Stimulated activated CD8-positive, alpha-beta memory T cell treated with anti-CD3 and anti-CD28 coated beads, Interleukin-7, amount 100 ng/mL, for 1 hour (primary cell): ENCODE measurements around the gene CD83.

Experiments used
- DNase-seq, 2 donors: peaks; one replicate each; pipeline ENCODE4 v3.0.0-alpha.2; 2020; ENCODE audit warnings: low read depth in 2 of 2

CD83 gene

DNA sequence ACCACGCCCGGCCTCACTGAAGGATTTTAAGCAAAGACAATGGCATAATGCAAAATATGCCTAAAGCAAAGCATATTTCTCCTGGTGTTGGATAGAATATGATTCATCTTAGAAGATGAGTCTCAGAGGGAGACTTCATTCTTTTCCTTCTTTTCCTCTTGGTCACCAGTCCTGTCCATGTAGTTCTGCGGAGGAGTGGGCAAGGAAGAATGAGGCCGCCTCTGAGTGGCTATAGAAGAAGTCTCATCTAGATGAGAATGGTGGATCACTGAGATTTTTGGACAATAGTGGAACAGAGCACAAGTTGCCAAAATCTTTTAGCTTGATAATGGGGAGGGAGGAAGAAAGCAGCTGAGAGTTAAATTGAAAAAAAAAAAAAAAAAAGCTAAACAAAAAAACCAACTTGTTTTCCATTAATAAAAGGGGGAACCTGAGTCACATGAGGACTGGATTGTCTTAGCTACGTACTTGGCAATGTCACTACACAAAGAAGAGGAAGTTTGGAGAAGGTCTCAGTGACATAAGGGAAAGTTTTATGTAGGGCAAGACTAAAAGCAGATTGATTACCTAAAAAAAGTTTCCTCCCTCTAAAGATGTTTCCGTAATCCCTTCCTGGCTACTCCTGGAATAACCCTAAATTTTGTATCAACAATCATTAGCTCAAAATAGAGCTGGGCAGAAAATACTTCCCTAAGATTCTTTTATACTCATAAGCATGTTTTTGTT, 6.0 kb downstream of the CD83 start:
- DNase-seq: no peak

DNA sequence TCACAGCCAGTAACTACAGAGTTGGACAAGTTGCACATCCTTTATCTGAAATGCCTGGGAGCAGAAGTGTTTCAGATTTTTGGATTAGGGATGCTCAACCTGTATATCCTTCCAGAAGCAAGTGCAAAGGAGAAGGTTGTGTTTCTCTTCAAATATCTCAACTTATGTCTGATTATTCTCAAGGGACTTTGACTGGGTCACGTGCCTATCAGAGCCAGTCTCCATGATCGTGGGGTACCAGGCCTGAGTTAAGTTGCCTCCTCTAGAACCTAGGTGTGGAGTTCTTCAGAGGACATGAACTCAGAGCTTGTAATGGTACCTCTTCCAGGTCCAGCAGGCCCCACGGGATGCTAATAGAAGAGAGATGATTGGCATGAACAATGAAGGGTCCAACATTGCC, 7.8 kb downstream of the CD83 start:
- no peak for DNase-seq

DNA sequence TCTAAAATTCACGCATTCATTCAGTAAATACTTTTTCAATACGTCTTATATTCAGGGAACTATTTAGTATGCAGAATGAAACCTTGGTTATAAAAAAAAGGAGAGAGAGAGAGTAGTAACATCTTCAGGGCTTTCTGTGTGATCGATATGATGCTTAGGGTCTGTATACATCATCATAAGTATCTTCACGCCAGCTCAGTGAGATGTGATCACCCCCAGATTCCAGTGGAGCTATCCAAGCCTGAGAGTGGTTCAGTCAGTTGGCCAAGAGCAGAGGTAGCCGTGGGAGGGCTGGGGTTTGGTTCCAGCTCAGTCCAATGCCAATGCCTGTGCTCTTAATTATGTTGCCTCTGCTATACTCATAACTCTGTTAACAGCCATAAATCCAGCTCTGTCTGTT, 8.6 kb downstream of the CD83 start:
- DNase-seq: no peak

DNA sequence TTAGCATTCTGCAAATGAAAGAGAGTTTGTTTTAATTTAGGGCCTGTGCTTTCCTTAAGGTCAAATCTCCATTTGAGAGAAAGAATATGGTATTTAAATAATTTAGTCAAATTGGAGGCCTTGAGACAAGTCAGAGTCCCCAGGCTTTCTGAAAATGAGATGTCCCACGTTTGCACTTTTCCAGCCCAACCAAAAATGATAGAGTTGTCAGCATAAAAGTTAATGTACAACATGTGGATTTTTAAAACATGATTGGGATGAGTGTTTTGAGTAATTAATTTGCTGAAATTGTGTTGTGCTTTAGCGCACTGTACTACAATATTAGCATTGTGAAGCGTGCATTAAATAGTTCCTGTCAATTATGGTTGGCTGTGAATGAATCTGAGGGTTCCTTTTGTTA, 10.0 kb downstream of the CD83 start:
- no peak for DNase-seq

DNA sequence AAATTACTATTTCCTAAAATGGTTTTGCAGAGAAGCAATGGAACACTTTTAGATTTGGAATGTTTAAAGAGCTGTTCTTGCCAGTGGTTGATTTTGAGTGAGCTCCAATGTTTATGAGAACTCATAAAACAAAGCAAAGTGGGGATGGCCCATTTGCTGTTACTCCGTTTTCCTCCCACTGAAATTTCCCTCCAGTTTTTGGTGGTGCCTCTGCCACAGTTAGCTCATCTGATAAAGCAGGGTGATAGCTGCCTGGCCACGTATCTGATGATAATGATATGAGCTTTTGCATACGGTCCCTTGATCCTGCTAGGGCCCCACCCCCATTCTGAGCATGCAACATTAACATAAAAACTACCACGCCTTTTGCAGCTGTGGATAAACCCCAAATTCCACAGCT, 10.4 kb downstream of the CD83 start:
- DNase-seq: no peak

DNA sequence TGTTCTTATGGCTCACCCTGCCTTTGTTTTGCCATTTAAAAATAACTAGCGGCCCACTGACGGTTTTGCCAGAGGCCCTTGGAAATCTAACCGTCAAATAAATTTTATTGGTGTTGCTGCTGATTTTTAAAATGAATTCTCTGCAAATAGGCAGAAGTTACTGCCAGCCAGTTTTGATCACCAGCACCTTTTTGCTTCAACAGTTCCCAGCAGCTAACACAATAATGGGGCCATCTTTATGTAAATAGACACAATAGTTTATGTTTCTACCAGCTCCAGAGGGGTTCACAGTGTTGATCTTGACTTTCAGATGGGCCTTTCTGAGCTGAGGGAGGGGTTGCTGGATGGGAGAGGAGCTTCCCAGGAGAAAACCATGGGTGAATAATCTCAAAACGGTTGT, 11.2 kb downstream of the CD83 start:
- no peak for DNase-seq

DNA sequence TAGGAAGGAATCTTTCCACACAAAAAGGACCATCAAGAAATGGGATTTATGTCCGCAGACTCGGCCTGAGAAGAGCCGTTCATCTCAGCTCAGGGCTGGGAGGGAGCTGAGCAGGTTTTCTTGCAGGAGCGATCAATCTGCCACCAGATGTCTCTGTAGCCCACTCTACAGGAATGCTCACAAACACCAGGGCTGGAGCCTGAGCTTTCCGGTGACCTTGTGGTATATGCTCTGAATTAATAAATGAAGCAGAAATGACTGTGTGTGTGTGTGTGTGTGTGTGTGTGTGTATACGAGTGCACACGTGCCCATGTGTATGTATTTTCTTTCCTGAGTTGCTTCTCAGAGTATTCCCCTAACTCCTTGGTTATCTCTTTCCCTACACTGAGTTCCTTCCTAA, 12.0 kb downstream of the CD83 start:
- DNase-seq: no peak

DNA sequence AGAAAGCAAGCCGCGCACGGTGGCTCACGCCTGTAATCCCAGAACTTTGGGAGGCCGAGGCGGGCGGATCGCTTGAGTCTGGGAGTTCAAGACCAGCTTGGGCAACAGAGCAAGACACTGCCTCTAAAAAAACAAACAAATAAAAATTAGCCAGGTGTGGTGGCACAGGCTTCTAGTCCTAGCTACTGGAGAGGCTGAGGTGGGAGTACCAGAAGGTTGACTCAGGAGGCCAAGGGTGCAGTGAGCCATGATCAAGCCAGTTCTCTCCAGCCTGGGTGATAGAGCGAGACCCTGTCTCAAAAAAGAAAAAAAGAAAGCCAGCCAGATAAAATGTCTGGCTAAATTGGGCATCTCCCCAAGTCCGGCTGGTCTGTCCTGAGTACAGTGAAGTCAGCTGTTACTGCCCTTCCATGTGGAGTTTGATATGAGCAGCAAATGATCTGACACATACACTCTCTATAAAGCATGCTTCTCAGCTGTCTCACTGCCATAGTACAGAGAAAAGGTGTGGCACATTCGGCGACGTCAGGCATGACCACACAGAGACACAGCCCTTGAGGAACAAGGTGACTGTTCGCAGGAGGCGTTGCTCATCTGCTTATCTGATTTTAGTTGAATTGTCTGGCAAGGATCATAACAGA, 13.0 kb downstream of the CD83 start:
- DNase-seq: no peak

DNA sequence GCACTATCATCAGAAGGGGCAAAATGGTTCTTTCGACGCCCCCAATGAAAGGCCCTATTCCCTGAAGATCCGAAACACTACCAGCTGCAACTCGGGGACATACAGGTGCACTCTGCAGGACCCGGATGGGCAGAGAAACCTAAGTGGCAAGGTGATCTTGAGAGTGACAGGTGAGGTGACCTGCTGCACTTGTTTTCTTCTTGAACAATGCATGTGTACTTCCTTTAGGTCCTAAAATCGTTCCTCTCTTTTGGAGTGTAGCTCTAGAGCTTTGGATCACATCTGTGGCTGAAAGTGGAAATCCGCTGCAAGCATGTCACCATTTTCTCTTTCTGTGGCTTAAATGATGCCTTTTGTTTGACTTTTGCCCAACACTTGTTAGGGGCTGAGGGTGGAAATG, 14.0 kb downstream of the CD83 start:
- no peak for DNase-seq

DNA sequence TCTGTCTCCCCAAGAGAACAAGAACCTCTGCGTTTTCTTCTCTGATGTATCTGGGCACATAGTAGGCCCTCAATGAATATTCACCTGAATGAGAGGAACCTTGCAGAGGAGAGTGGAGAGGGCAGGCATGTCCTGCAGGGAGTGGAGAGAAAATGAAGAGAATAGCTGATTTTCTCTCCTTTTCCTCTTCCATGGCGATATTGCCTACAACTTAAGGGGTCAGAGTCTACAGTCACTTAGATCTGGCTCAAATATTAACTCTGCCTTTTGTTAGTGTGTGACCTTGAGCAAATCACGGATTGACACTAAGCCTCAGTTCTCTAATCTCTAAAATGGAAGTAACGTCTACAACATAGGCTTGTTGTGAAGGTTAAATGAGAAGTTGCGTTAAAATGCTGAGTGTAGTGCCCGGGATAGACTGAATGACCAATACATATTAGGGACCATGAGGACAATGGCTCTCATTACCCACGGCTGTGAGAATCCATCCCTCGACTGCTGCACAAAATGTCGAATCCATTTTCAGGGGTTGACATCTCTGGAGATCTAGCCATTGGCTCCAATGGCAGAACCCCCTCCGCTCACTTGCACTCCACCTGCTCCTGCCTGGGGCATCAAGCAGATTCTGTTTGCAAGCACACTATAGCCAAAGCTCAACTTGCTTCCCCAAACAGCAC, 14.8 kb downstream of the CD83 start:
- no peak for DNase-seq

DNA sequence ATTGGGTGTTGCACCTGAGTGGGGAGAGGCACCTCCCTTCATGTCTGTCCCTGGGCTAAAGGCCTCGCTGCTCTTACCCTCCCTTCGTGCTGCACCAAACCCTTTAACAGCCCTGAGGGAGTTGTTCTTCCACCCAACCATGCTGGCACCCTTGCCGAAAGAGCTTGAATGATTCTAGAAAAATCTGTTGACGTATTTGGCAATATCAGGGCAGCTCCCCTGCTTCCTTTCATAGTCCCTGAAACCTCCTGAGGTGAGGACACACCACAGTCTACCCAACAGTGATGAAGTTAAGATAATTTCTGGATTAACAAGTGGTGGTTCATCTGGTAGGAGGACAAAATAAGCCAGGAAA, 15.3 kb downstream of the CD83 start:
- no peak for DNase-seq

DNA sequence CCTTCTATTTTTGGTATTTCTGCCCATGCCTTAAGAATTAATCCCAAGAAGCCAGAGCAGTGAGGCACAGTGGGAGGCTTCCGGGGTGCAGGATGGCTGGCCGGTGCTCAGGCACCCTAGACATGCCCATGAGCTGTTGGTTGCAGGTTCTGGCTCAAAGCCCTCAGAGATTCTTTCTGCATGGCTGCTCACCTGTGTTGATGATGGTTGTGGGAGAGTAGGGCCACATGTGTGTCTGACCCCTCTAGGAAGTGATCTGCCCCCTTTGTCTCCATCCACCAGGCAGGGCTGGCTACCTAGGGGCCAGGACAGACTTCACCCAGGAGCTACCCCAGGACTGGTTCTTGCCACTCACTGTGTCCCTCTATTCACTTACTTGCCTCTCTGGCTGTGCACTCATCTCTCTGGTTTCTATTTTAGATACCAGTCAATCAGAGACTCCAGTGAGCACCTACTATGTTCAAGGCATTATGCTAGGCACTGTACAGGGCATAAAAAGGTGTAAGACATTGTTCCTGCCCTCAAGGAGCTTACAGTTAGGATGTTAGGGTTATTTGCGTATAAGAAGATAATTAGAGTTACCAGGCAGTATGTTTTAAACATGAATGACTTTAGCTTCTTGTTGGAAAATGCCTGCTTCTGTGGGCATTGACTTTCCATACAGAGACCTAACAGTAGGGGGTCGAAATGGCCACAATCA, 16.8 kb downstream of the CD83 start:
- DNase-seq: no peak

DNA sequence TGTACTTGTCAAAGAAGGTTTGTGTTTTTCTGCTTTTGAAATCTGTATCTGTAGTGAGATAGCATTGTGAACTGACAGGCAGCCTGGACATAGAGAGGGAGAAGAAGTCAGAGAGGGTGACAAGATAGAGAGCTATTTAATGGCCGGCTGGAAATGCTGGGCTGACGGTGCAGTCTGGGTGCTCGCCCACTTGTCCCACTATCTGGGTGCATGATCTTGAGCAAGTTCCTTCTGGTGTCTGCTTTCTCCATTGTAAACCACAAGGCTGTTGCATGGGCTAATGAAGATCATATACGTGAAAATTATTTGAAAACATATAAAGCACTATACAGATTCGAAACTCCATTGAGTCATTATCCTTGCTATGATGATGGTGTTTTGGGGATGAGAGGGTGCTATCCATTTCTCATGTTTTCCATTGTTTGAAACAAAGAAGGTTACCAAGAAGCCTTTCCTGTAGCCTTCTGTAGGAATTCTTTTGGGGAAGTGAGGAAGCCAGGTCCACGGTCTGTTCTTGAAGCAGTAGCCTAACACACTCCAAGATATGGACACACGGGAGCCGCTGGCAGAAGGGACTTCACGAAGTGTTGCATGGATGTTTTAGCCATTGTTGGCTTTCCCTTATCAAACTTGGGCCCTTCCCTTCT, 18.4 kb downstream of the CD83 start:
- DNase-seq: no peak

DNA sequence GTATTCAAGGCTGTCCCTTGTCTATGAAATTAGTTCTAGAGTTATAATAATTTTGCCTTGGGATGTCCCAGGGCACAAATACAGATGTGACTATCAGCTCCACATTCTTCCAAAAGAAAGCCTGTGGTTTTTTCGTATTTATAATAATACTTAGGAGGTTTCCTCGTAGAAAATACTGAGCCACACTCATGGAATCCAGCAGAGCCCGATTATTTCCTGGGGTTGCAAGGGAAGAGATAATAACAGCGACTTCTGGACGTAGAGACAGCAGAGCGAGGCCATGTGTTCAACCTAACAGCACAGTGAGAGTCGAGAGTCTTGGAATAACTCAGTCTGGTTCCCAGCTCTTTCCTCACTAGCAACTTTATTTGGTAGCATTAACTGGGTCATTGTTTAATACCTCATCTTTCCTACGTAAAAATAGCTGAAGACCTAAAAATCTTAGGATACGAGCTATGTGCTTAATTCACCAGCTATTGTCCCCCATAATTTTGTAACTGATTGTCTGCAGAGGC, 21.2 kb downstream of the CD83 start:
- DNase-seq: no peak

DNA sequence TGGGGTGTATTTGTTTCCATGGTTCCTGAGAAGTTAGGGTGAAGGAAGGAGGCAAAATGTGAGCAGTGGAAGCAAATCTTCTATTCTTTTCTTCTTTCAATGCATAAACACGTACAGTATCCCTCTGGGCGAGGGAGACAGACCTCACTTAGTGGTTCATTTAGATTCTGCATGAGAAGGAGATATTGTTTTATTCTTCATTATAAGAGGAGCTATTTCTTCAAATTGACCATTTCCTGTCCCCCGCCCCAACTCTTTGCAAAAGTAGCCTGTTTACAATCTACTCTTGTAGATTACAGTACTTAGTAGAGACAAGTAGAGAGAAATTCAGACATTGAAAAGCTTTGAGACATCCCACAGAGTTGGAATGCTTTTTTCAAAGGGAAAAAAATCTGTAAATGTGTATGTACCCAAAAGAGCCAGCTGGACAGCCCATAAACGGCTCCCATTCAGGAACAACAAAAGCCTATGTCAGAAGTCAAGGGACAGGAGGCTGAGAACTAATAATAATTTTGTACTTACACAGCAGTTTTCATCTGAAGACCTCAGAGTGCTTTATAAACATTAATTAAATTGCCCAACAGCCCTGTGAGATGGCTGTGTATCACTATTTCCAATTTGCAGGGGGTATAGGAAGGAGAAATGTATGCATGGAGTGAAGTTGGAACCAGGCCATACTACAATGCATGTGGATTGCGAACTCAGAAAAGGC, 23.9 kb downstream of the CD83 start:
- no peak for DNase-seq

DNA sequence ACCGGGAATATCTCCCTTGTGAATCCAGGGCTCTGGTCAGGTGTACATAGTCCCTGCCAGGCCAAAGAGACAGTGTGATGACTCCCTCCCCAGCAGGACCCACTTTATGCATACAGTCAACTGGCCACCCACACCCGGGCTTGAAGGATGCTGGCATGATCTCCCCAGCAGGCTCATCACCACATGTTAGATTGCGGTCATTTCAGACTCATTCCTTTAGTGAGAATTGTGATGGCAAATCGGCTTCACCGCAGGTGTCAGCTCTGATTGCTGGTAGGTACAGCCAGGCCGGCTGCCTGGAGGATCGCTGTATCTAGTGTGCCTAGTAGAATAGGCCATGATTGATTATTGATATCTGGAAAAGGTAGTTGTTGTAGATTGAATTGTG, 24.5 kb downstream of the CD83 start:
- DNase-seq: no peak

DNA sequence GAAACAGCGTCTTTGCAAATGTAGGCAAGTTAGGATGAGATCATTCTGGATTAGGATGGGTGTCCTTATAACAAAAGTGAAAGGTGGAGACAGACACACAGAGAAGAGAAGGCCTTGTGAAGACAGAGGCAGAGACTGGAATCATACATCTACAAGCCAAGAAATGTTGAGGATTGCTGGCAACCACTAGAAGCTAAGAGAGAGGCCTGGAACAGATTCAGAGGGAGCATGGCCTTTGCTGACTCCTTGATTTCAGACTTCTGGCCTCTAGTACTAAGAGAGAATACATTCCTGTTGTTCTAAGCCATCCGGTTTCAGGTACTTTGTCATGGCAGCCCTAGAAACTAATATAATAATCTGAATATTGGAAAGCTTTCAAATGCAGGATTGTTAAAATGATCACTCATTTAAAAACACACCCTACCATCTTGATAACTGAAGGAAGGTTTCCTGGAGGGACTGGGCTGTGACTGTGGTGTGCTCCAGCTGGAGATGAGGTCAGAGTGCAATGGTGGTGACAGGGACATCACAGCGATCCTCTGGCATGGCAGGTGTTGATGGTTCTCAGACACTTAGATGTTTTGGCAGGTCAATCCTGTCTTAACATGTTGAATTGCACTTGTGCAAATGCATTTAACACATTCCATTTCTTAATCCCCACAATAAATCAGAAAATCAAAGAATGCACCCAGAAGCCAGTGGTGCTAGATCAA, 25.1 kb downstream of the CD83 start:
- DNase-seq: no peak

DNA sequence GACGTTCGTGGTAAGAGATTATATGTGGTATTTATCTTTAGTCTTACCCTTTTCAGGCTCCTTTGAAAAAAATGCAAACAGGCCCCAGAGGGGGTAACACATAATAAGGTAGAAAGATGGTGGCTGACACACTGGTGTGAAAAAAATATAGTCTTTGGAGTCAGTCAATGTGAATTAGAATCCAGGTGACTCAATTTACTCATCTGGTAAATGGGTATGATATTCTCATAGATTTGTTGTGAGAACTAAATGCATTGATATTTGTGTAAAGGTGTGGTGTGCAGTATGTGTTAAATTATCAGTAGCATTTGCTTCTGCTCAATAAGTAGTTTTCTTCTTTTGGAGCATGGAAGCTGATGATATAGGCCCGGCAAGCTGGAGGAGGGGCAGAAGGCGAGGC, 25.7 kb downstream of the CD83 start:
- DNase-seq: no peak

DNA sequence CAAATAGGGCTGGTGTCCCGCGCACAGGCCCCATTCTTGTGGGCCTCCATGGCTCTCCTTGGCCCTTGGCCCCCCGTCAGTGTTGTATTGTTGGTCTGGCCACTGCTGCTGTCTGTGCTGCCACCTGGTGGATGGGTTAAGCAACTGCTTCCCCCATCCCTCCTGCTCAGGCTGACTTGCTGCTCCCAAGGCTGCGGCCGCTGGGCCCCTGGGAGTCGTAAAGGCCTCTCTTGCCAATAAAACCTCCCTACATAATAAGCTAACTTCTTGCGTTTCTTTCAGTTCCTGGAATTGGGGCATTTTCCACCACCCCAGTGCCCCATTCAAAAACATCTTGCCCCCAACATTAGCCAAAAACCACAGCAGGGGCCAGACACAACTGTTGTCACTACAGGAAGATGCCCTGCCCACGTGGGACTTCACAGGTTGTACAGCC, 27.1 kb downstream of the CD83 start:
- DNase-seq: peak; percentile 29 to 51

DNA sequence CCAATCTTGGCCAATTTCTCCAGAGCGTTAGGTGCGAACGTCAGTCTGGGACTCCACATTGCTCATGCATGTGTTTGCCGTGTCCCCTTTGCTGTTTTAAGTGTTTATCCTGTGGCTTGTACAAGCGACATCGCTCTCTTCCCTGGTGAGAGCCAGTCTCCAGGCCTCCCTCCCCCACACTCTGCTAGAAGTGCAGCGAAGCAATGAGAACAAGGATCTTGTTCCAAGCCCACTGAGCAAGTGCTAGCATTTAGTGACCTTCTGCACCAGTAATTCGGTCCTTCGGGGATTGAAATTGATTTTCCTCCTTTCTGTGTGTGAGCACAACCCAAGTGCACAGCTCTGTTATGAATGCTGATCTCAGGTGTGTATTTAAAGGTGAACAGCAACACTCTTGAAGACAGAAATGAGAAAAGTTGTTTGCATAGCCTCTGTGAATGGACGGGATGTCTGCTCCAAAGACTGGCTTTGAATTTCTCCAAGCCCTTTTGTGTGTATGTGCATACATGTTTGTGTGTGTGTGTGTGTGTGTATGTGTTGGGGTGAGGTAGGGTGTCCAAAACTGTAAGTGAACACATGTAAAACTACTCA, 29.0 kb downstream of the CD83 start:
- no peak for DNase-seq
